HepG2 (cell line): Measurements from ENCODE around the gene PCSK5. TPM values are rescaled to one million over a fixed set of nuclear protein-coding genes. Genes with fewer than 3 reads are reported as not detected.

ENCODE experiments used
- ATAC-seq: fragments of 200-7000 bp; cut with Tn5 transposase; 3 replicates; pipeline ENCODE4 v1.9.1; 2020; ENCODE audit warnings: mild to moderate bottlenecking, moderate library complexity
- BruUV-seq: library from RNA; stranded (reverse); fragments of 400-500 nt; replicated peaks from 2 replicates; lab custom pipeline; 2021; lab: Mats Ljungman, UMichigan
- CTCF ChIA-PET: fragments of 300-600 bp; formaldehyde crosslinking; extraction: SDS; loops from one replicate; lab custom pipeline; 2021; ENCODE audit warnings: low total read pairs, inconsistent platforms, low intra/inter-chr PET ratio; lab: Yijun Ruan, JAX
- POLR2A ChIA-PET: fragments of 350-600 bp; sonication (Branson Sonifier 250); formaldehyde crosslinking; loops from one replicate; lab custom pipeline; 2020; ENCODE audit warnings: antibody characterized with exemption, inconsistent platforms; lab: Yijun Ruan, JAX
- DNase-seq: peaks from one replicate; pipeline ENCODE4 v3.0.0-alpha.2; 2015; ENCODE audit warnings: low spot score
- FAIRE-seq: peaks from 3 replicates; lab custom pipeline; 2011; peaks lifted over from hg19 to GRCh38; lab: Jason Lieb, UNC
- H2AFZ ChIP-seq: one replicate; pipeline ENCODE4 v1.6.1; 2011; ENCODE audit warnings: low read length, inconsistent platforms
- H3K27ac ChIP-seq: fragments of 300-600 bp; 3 replicates; pipeline ENCODE4 v1.8.0; 2011; ENCODE audit warnings: mixed run types, mild to moderate bottlenecking, mixed read lengths, low read length, inconsistent platforms; ENCODE audit not compliant: insufficient read depth; ENCODE audit errors: extremely low read length
- H3K27me3 ChIP-seq, 2 experiments: fragments of 200-600 bp in 1 of 2; 2 replicates in 1 of 2; 3 replicates in 1 of 2; pipeline versions ENCODE4 v1.6.0 to v1.8.0; 2011; ENCODE audit warnings: low read length in 2 of 2, mild to moderate bottlenecking in 2 of 2, moderate library complexity in 2 of 2, inconsistent platforms in 1 of 2; ENCODE audit not compliant: insufficient read depth in 2 of 2, control insufficient read depth in 1 of 2
- H3K36me3 ChIP-seq, 2 experiments: fragments of 200-600 bp in 1 of 2; replicated peaks in 1 of 2; 2 replicates in 1 of 2; 3 replicates in 1 of 2; pipeline versions ENCODE4 v1.5.1 to v1.8.0; 2011; ENCODE audit warnings: low read length in 2 of 2, inconsistent platforms in 1 of 2; ENCODE audit not compliant: insufficient read depth in 2 of 2, control insufficient read depth in 1 of 2
- H3K4me1 ChIP-seq: 2 replicates; pipeline ENCODE4 v1.5.1; 2012; ENCODE audit warnings: low read length, inconsistent platforms; ENCODE audit not compliant: insufficient read depth
- H3K4me2 ChIP-seq: 2 replicates; pipeline ENCODE4 v1.6.0; 2011; ENCODE audit warnings: low read depth, low read length, inconsistent platforms
- H3K4me3 ChIP-seq, 3 experiments: fragments of 200-600 bp in 1 of 3; sonication (generic), shearing (Covaris generic) in 1 of 3; replicated peaks in 1 of 3; 2 replicates each; pipeline ENCODE4 v1.5.1; 2011 to 2016; ENCODE audit warnings: low read length in 3 of 3, inconsistent platforms in 2 of 3, low read depth in 2 of 3, mild to moderate bottlenecking in 2 of 3, control low read depth in 1 of 3, mixed read lengths in 1 of 3; ENCODE audit not compliant: insufficient read depth in 1 of 3
- H3K79me2 ChIP-seq: one replicate; pipeline ENCODE4 v1.6.1; 2011; ENCODE audit warnings: low read length, inconsistent platforms; ENCODE audit not compliant: insufficient read depth
- H3K9ac ChIP-seq: 2 replicates; pipeline ENCODE4 v1.6.0; 2011; ENCODE audit warnings: mild to moderate bottlenecking, low read depth, low read length, inconsistent platforms; ENCODE audit not compliant: insufficient read depth
- H3K9me3 ChIP-seq: 2 replicates; pipeline ENCODE4 v1.5.1; 2012; ENCODE audit warnings: mild to moderate bottlenecking, low read length
- H4K20me1 ChIP-seq: 2 replicates; pipeline ENCODE4 v1.6.0; 2011; ENCODE audit warnings: inconsistent platforms, mild to moderate bottlenecking, low read length, moderate library complexity; ENCODE audit not compliant: insufficient read depth
- CEBPB ChIP-seq: IDR thresholded peaks from 2 replicates; pipeline ENCODE4 v1.6.1; 2011; ENCODE audit warnings: low read depth, low read length, improper control_type of control experiment, borderline replicate concordance
- NCOR1 ChIP-seq: fragments of 200-600 bp; sonication (generic); IDR thresholded peaks from 2 replicates; pipeline ENCODE4 v1.7.0; 2017; ENCODE audit warnings: antibody characterized with exemption, low read length, borderline replicate concordance
- PRDM15 ChIP-seq: sonication (generic); formaldehyde crosslinking; IDR thresholded peaks from 2 replicates; pipeline ENCODE4 v1.4.0; 2020; ENCODE audit warnings: missing genetic modification reagents
- RCOR2 ChIP-seq: IDR thresholded peaks from 2 replicates; pipeline ENCODE4 v1.6.1; 2016; ENCODE audit warnings: missing biosample characterization, missing genetic modification reagents
- RELA ChIP-seq: sonication (generic); formaldehyde crosslinking; IDR thresholded peaks from 2 replicates; pipeline ENCODE4 v1.4.0; 2020; ENCODE audit warnings: missing genetic modification reagents
- SMYD3 ChIP-seq: sonication (generic); formaldehyde crosslinking; IDR thresholded peaks from 2 replicates; pipeline ENCODE4 v1.8.1; 2023; ENCODE audit warnings: mild to moderate bottlenecking, missing genetic modification reagents
- TSC22D2 ChIP-seq: sonication (generic); formaldehyde crosslinking; IDR thresholded peaks from 2 replicates; pipeline ENCODE4 v1.5.1; 2020; ENCODE audit warnings: missing genetic modification reagents, mild to moderate bottlenecking, borderline replicate concordance
- YEATS2 ChIP-seq: sonication (generic); formaldehyde crosslinking; IDR thresholded peaks from 2 replicates; pipeline ENCODE4 v1.4.0; 2020; ENCODE audit warnings: missing genetic modification reagents, borderline replicate concordance
- ZFP1 ChIP-seq: IDR thresholded peaks from 2 replicates; pipeline ENCODE4 v1.6.1; 2016
- ZNF225 ChIP-seq: sonication (generic); formaldehyde crosslinking; IDR thresholded peaks from 2 replicates; pipeline ENCODE4 v1.4.0; 2020; ENCODE audit warnings: mild to moderate bottlenecking, missing genetic modification reagents
- ZNF574 ChIP-seq: sonication (generic); formaldehyde crosslinking; IDR thresholded peaks from 2 replicates; pipeline ENCODE4 v1.4.0; 2020; ENCODE audit warnings: missing genetic modification reagents
- ZNF614 ChIP-seq: IDR thresholded peaks from 2 replicates; pipeline ENCODE4 v1.6.1; 2018; ENCODE audit warnings: missing biosample characterization, missing genetic modification reagents, inconsistent platforms, borderline replicate concordance
- ZNF672 ChIP-seq: sonication (generic); formaldehyde crosslinking; IDR thresholded peaks from 2 replicates; pipeline ENCODE4 v1.8.1; 2022; ENCODE audit warnings: missing genetic modification reagents
- ZNF713 ChIP-seq: sonication (generic); formaldehyde crosslinking; IDR thresholded peaks from 2 replicates; pipeline ENCODE4 v1.4.0; 2020; ENCODE audit warnings: mild to moderate bottlenecking, missing genetic modification reagents
- ZNF878 ChIP-seq: sonication (generic); formaldehyde crosslinking; IDR thresholded peaks from 2 replicates; pipeline ENCODE4 v1.8.1; 2023; ENCODE audit warnings: mild to moderate bottlenecking, missing genetic modification reagents, moderate library complexity
- WGBS: methylation state at CpG from one replicate; pipeline ENCODE4 v1.1.6; 2017; ENCODE audit warnings: low lambda C conversion rate; 5-methylcytosine and 5-hydroxymethylcytosine counted together
- in situ Hi-C: cut with HindIII; loops from 2 replicates; pipeline ENCODE4 v1.10.0; 2017; ENCODE audit warnings: low pct_unique_long_range_greater_than_20kb; ENCODE audit not compliant: extremely low pct_ligation_motif_present
- intact Hi-C: fragments of 100-400 bp; cut with micrococcal nuclease; formaldehyde crosslinking; loops from one replicate; pipeline ENCODE4 v1.10.0; 2022; ENCODE audit not compliant: unreplicated experiment
- polyA plus RNA-seq, 8 experiments: library from polyadenylated mRNA; depleted of rRNA in 3 of 8; stranded (reverse) in 7 of 8; unstranded in 1 of 8; fragments of >200 nt; fragmentation: Illumina TruSeq in 4 of 8; extraction: Trizol in 4 of 8; gene quantifications; 2 replicates each; pipeline versions ENCODE4 v1.2.1 to v1.2.3, GENCODE V29; 2011 to 2016; ENCODE audit warnings: low read depth in 4 of 8, missing spikeins in 1 of 8, mixed read lengths in 1 of 8; ENCODE audit not compliant: insufficient read depth in 1 of 8
- total RNA-seq, 5 experiments: library from RNA; depleted of rRNA; stranded (reverse); fragments of >200 nt; fragmentation: Illumina TruSeq; extraction: Trizol; gene quantifications; 2 replicates each; pipeline ENCODE4 v1.2.3, GENCODE V29; 2016; ENCODE audit warnings: low read depth in 1 of 5

PCSK5 gene
- total and polyA plus RNA-seq, 2 of the 13 experiments (the other 11 are each of a cell fraction or from before 2014, with no cell fraction given), result 0.55 to 0.66 TPM

- no peak for FAIRE-seq
- CTCF ChIA-PET, result interaction anchor here (1.1 to 1.5 kb wide), 2 partner anchors 412 to 1037 kb away, joined by 3 to 7 read pairs; partner anchors contain the start of gene PCSK5
Measured at GRCh38 chr9:76302543-76302942, 412.1 kb downstream of the PCSK5 start.

More at GRCh38 chr9:76302543-76302942, 412.1 kb downstream of the PCSK5 start:
- H3K9ac ChIP-seq, result no peak overlapping the region
- no peak overlapping the region for H3K27ac ChIP-seq
- no peaks in the 10 kb centered on the region for H3K27me3 ChIP-seq
- no peaks in the 10 kb centered on the region for H3K4me1 ChIP-seq
- ATAC-seq (no peak), DNase-seq (no peak)
- H3K4me2 ChIP-seq, result no peak overlapping the region
- no peaks in the 10 kb centered on the region for H3K79me2 ChIP-seq
- POLR2A ChIA-PET, result no interaction called here
- in situ Hi-C loops, result no loop called here
- no peaks in the 10 kb centered on the region for H4K20me1 ChIP-seq
- no TSS peak for BruUV-seq
- H3K36me3 ChIP-seq, result no peaks in the 10 kb centered on the region
- 45% methylated on average over 3 of the region's 3 CpGs for WGBS
- no peak overlapping the region for H3K4me3 ChIP-seq
- TF ChIP-seq ZNF878 (CRISPR knock-in tag), result no peak
- no peak for TF ChIP-seq RELA (CRISPR knock-in tag)
- TF ChIP-seq CEBPB, result no peak
- no peak for TF ChIP-seq NCOR1
- no peak for TF ChIP-seq YEATS2 (CRISPR knock-in tag)
- no peak for TF ChIP-seq PRDM15 (CRISPR knock-in tag)
- TF ChIP-seq RCOR2 (CRISPR knock-in tag), result no peak
- no peak for TF ChIP-seq ZFP1 (CRISPR knock-in tag)
- no peak for TF ChIP-seq TSC22D2 (CRISPR knock-in tag)
- no peak for TF ChIP-seq ZNF713 (CRISPR knock-in tag)
- TF ChIP-seq ZNF614, result no peak
- TF ChIP-seq ZNF225 (CRISPR knock-in tag), result no peak
- no peak for TF ChIP-seq ZNF672
- no peak for TF ChIP-seq SMYD3 (CRISPR knock-in tag)
- no peak for TF ChIP-seq ZNF574
- no peak overlapping the region for H2AFZ ChIP-seq
- no peaks in the 10 kb centered on the region for H3K9me3 ChIP-seq
- intact Hi-C loops, result loop anchor here (2.0 to 10.0 kb wide), 4 partner anchors 84 to 408 kb away; partner anchors contain the start of gene PCSK5
